ENCODE data around the gene IRF2BP2. TPM values are rescaled to one million over a fixed set of nuclear protein-coding genes. Genes with fewer than 3 reads are reported as not detected.

The IRF2BP2 gene
- total and polyA plus RNA-seq, 2 of the 13 experiments (the other 11 are each of a cell fraction or from before 2014, with no cell fraction given): 140 to 147 TPM

DNA sequence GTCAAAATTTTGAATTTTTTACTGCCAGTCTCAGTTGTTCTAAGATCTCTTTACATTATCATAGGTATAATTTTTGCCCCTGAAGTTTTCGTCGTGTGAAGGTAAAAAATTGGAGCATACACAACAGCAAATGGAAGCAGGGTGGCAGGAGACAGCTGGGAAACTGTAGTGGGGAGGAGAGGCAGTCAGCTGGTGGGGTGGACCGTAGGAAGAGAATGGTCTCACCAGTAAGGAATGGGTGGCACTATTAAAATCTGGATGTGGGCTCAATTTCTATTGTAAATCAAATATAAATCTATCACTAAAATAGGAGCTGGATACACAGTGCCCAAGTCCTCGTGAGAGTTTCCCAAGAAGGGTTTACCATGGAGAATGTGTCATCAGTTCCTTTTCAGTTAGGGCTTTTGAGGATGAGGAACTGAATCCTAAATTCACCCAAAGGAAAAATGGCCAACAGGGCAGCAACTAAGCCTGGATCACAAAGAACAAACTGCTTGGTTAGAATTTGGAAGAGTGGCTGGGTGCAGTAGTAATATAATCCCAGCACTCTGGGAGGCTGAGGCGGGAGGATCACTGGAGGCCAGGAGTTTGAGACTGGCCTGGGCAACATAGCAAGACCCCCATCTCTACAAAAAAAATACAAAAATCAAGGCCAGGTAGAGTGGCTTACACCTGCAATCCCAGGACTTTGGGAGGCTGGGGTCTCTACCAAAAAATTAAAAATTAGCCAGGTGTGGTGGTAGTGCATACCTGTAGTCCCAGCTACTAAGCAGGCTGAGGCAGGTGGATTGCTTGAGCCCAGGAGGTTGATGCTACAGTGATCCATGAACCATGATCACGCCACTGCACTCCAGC lies 10.5 kb upstream of the IRF2BP2 start (continued):
- no peak for TF ChIP-seq ZNF274 (CRISPR knock-in tag; IDR thresholded peaks at IDR 0.05)
- TF ChIP-seq ZNF782 (CRISPR knock-in tag; IDR thresholded peaks at IDR 0.05; ENCODE audit: borderline replicate concordance): no peak
- no peak for TF ChIP-seq CCAR2 (optimal IDR thresholded peaks at IDR 0.05; ENCODE audit: low read depth, low read length)
- TF ChIP-seq ZNF556 (CRISPR knock-in tag; IDR thresholded peaks at IDR 0.05; ENCODE audit: borderline replicate concordance): no peak
- TF ChIP-seq CEBPG (CRISPR knock-in tag; IDR thresholded peaks at IDR 0.05): no peak
- no peak for TF ChIP-seq ZNF44 (CRISPR knock-in tag; IDR thresholded peaks at IDR 0.05)
- TF ChIP-seq, protein P1, sequence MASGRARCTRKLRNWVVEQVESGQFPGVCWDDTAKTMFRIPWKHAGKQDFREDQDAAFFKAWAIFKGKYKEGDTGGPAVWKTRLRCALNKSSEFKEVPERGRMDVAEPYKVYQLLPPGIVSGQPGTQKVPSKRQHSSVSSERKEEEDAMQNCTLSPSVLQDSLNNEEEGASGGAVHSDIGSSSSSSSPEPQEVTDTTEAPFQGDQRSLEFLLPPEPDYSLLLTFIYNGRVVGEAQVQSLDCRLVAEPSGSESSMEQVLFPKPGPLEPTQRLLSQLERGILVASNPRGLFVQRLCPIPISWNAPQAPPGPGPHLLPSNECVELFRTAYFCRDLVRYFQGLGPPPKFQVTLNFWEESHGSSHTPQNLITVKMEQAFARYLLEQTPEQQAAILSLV (CRISPR knock-in tag; IDR thresholded peaks at IDR 0.05; ENCODE audit: borderline replicate concordance): no peak
- TF ChIP-seq ZFX (CRISPR knock-in tag; IDR thresholded peaks at IDR 0.05; ENCODE audit: low read depth): no peak
- TF ChIP-seq MIER2 (CRISPR knock-in tag; IDR thresholded peaks at IDR 0.05): no peak
- no peak for TF ChIP-seq ZNF10 (CRISPR knock-in tag; IDR thresholded peaks at IDR 0.05; ENCODE audit: borderline replicate concordance, low read depth)
- no peak for TF ChIP-seq ZNF333 (CRISPR knock-in tag; IDR thresholded peaks at IDR 0.05; ENCODE audit: borderline replicate concordance)
- TF ChIP-seq, protein P2, sequence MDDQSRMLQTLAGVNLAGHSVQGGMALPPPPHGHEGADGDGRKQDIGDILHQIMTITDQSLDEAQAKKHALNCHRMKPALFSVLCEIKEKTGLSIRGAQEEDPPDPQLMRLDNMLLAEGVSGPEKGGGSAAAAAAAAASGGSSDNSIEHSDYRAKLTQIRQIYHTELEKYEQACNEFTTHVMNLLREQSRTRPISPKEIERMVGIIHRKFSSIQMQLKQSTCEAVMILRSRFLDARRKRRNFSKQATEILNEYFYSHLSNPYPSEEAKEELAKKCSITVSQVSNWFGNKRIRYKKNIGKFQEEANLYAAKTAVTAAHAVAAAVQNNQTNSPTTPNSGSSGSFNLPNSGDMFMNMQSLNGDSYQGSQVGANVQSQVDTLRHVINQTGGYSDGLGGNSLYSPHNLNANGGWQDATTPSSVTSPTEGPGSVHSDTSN (CRISPR knock-in tag; IDR thresholded peaks at IDR 0.05; ENCODE audit: borderline replicate concordance): no peak
- TF ChIP-seq, protein P3, sequence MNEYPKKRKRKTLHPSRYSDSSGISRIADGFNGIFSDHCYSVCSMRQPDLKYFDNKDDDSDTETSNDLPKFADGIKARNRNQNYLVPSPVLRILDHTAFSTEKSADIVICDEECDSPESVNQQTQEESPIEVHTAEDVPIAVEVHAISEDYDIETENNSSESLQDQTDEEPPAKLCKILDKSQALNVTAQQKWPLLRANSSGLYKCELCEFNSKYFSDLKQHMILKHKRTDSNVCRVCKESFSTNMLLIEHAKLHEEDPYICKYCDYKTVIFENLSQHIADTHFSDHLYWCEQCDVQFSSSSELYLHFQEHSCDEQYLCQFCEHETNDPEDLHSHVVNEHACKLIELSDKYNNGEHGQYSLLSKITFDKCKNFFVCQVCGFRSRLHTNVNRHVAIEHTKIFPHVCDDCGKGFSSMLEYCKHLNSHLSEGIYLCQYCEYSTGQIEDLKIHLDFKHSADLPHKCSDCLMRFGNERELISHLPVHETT (CRISPR knock-in tag; conservative IDR thresholded peaks at IDR 0.05): no peak
- TF ChIP-seq SNRNP70 (IDR thresholded peaks at IDR 0.05; ENCODE audit: low read depth, low read length): no peak
- no peak for TF ChIP-seq ZNF569 (CRISPR knock-in tag; IDR thresholded peaks at IDR 0.05; ENCODE audit: borderline replicate concordance)
- 0 out of 2 replicates have a peak, but pooled peaks have one; percentile 45 for TF ChIP-seq REL (CRISPR knock-in tag; conservative IDR thresholded peaks at IDR 0.05)
- TF ChIP-seq ZKSCAN1 (IDR thresholded peaks at IDR 0.05; ENCODE audit: low read length): no peak
- no peak for TF ChIP-seq GPN1 (CRISPR knock-in tag; IDR thresholded peaks at IDR 0.05; ENCODE audit: borderline replicate concordance)
- no peak; the same call in 1 of the 2 replicates for TF ChIP-seq ZNF205 (CRISPR knock-in tag; IDR thresholded peaks at IDR 0.05)
- no peak for TF ChIP-seq MLLT10 (CRISPR knock-in tag; IDR thresholded peaks at IDR 0.05)
- TF ChIP-seq PPARG (CRISPR knock-in tag; conservative IDR thresholded peaks at IDR 0.05): no peak
- no peak for TF ChIP-seq ZNF563 (CRISPR knock-in tag; IDR thresholded peaks at IDR 0.05)
- no peak for TF ChIP-seq AKAP8 (CRISPR knock-in tag; IDR thresholded peaks at IDR 0.05)
- TF ChIP-seq ARID2 (CRISPR knock-in tag; IDR thresholded peaks at IDR 0.05; ENCODE audit: borderline replicate concordance): no peak
- no peak for TF ChIP-seq ZNF136 (CRISPR knock-in tag; IDR thresholded peaks at IDR 0.05; ENCODE audit: low read depth)
- no peak for TF ChIP-seq ZNF816 (CRISPR knock-in tag; IDR thresholded peaks at IDR 0.05; ENCODE audit: borderline replicate concordance)
- peak; percentile 25; the same call in 1 of the 2 replicates for TF ChIP-seq KDM5B (CRISPR knock-in tag; IDR thresholded peaks at IDR 0.05; ENCODE audit: borderline replicate concordance)
- no peak for TF ChIP-seq NR2F1 (CRISPR knock-in tag; IDR thresholded peaks at IDR 0.05)

Data from HepG2 (cell line).